GM10248 (cell line): ENCODE measurements around the gene GATAD2A.

Experiments
- CTCF ChIA-PET: fragments of 300-600 bp; sonication (Branson Sonifier 250); formaldehyde crosslinking; extraction: SDS; loops from one replicate; lab custom pipeline; 2021; ENCODE audit warnings: antibody characterized with exemption; lab: Yijun Ruan, JAX
- POLR2A ChIA-PET: fragments of 350-650 bp; sonication (Branson Sonifier 250); formaldehyde crosslinking; extraction: SDS; loops from one replicate; lab custom pipeline; 2020; ENCODE audit warnings: antibody characterized with exemption; lab: Yijun Ruan, JAX
- DNase-seq: peaks from one replicate; pipeline ENCODE4 v3.0.0; 2012; ENCODE audit errors: extremely low spot score
- CTCF ChIP-seq: IDR thresholded peaks from 2 replicates; pipeline ENCODE4 v1.5.1; 2012; ENCODE audit warnings: mild to moderate bottlenecking, low read depth; ENCODE audit errors: extremely low read depth, missing control alignments, control extremely low read depth

GATAD2A gene

GRCh38 chr19:19475849-19476828, 70.7 kb downstream of the GATAD2A start:
- ChIA-PET POLR2A (no interaction called here), CTCF (interaction anchor here (0.8 to 3.0 kb wide), 6 partner anchors 12 to 112 kb away, joined by 3 to 9 read pairs (median 4); partner anchors contain the start of gene GATAD2A)
- DNase-seq: no peak
- peak; percentile 39 for TF ChIP-seq CTCF

- TF ChIP-seq CTCF: no peak
- DNase-seq: no peak
- CTCF ChIA-PET: interaction anchor here (1.4 to 4.7 kb wide), 3 partner anchors 9 to 73 kb away, joined by 3 to 39 read pairs (median 8); partner anchors contain the start of gene GATAD2A
- POLR2A ChIA-PET: no interaction called here
Observed at GRCh38 chr19:19477705-19478383, 72.4 kb downstream of the GATAD2A start.

GRCh38 chr19:19480688-19481087, 75.2 kb downstream of the GATAD2A start:
- no peak for TF ChIP-seq CTCF
- ChIA-PET POLR2A (no interaction called here), CTCF (interaction anchor here (0.9 to 4.7 kb wide), 6 partner anchors 9 to 114 kb away, joined by 3 to 39 read pairs (median 4); no protein-coding TSS in a partner anchor)
- no peak for DNase-seq

DNA sequence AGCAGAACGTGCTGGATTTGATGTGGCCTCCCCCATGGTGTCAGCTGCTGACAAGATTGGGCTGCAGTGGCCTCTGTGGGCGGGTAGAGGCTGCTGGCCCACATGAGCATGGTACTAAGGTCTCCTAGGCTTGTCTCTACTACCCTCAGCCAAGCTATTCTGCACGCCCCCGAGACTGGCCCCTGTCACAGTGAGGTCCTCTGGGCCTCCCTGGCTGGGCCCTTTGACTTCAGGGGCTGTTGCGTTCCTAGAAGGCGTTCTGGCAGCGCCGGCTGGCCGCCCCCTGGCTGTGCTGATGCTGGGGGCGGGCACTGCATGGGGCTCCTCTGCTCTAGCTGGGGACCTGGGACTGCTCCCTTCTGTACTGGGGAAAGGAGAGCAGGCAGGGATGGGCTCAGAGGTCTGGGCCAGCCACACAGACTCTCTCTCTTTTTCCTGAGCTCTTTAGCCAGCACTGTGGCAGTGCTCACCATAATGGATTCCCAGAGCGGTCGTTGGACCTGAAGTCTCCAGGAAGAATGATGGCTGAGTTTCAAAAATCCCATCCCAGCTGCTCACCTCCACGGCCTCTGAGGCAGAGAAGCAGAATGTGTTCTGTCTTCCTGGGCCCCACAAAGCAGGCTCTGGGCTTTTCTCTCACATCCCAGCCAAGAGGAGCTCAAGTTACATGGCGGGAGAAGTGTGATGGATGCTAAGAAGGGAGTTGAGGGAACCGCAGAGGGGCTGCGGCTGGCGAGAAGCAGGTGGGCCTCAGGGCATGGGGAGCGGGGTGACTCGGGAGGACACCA, 77.5 kb downstream of the GATAD2A start:
- ChIA-PET CTCF (interaction anchor here (1.7 to 4.7 kb wide), 5 partner anchors 7 to 119 kb away, joined by 4 to 39 read pairs (median 8); partner anchors contain the start of gene GATAD2A), POLR2A (interaction anchor here (1.0 kb wide), 1 partner anchor 78 kb away, joined by 3 read pairs; the partner anchor contains the start of gene GATAD2A)
- no peak for TF ChIP-seq CTCF
- DNase-seq: no peak

- POLR2A ChIA-PET: no interaction called here
- CTCF ChIA-PET: interaction anchor here (1.3 to 8.5 kb wide), 3 partner anchors 13 to 120 kb away, joined by 3 to 220 read pairs (median 8); no protein-coding TSS in a partner anchor
- DNase-seq: no peak
- TF ChIP-seq CTCF: no peak
Observed at GRCh38 chr19:19485161-19485997, 79.9 kb downstream of the GATAD2A start.
